Measurements from ENCODE around the gene GPAT3.

Gene GPAT3

GRCh38 chr4:83503974-83504373 lies 31.9 kb upstream of the GPAT3 start:
- no peaks in the 10 kb centered on the region for H3K36me3 ChIP-seq (ENCODE audit: insufficient read depth, low read length)
- H2AFZ ChIP-seq (ENCODE audit: low read length), result peak overlapping the region; percentile 25; the same call in 1 of the 2 replicates
- H3K9me3 ChIP-seq (ENCODE audit: low read length), result no peaks in the 10 kb centered on the region
- no peaks in the 10 kb centered on the region for H3K27me3 ChIP-seq (ENCODE audit: insufficient read depth, low read length)
- no peaks in the 10 kb centered on the region for H3K4me1 ChIP-seq (ENCODE audit: insufficient read depth, low read length, severe bottlenecking)
- no peak overlapping the region for H3K9ac ChIP-seq (ENCODE audit: low read length)
- H3F3A ChIP-seq (ENCODE audit: insufficient read depth, low read length), result no peaks in the 10 kb centered on the region
- TF ChIP-seq, protein P1, sequence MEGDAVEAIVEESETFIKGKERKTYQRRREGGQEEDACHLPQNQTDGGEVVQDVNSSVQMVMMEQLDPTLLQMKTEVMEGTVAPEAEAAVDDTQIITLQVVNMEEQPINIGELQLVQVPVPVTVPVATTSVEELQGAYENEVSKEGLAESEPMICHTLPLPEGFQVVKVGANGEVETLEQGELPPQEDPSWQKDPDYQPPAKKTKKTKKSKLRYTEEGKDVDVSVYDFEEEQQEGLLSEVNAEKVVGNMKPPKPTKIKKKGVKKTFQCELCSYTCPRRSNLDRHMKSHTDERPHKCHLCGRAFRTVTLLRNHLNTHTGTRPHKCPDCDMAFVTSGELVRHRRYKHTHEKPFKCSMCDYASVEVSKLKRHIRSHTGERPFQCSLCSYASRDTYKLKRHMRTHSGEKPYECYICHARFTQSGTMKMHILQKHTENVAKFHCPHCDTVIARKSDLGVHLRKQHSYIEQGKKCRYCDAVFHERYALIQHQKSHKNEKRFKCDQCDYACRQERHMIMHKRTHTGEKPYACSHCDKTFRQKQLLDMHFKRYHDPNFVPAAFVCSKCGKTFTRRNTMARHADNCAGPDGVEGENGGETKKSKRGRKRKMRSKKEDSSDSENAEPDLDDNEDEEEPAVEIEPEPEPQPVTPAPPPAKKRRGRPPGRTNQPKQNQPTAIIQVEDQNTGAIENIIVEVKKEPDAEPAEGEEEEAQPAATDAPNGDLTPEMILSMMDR (IDR thresholded peaks at IDR 0.05; ENCODE audit: low read length), result no peak
- TF ChIP-seq EZH2 (IDR thresholded peaks at IDR 0.05; ENCODE audit: borderline replicate concordance, low read length), result no peak
- H4K20me1 ChIP-seq (ENCODE audit: insufficient read depth, low read length), result no peaks in the 10 kb centered on the region
- no peak overlapping the region for H3K27ac ChIP-seq (ENCODE audit: low read depth, low read length, poor library complexity, severe bottlenecking)
- H3K9me2 ChIP-seq (ENCODE audit: low read depth, low read length), result no peaks in the 10 kb centered on the region
- H3K4me3 ChIP-seq (ENCODE audit: low read depth, low read length, poor library complexity, severe bottlenecking), result no peak overlapping the region
- H3K4me2 ChIP-seq (ENCODE audit: low read length), result no peak overlapping the region
- H3K79me2 ChIP-seq (ENCODE audit: insufficient read depth, low read length), result no peaks in the 10 kb centered on the region

GRCh38 chr4:83504503-83504902 lies 31.4 kb upstream of the GPAT3 start:
- Histone ChIP-seq H3K4me1 (ENCODE audit: insufficient read depth, low read length, severe bottlenecking) (no peaks in the 10 kb centered on the region), H3K27me3 (ENCODE audit: insufficient read depth, low read length) (no peaks in the 10 kb centered on the region), H4K20me1 (ENCODE audit: insufficient read depth, low read length) (no peaks in the 10 kb centered on the region), H3K9me3 (ENCODE audit: low read length) (no peaks in the 10 kb centered on the region), H3K4me3 (ENCODE audit: low read depth, low read length, poor library complexity, severe bottlenecking) (no peak overlapping the region), H3K36me3 (ENCODE audit: insufficient read depth, low read length) (no peaks in the 10 kb centered on the region), H3K27ac (ENCODE audit: low read depth, low read length, poor library complexity, severe bottlenecking) (no peak overlapping the region), H3K9ac (ENCODE audit: low read length) (no peak overlapping the region), H3K9me2 (ENCODE audit: low read depth, low read length) (no peaks in the 10 kb centered on the region), H3K79me2 (ENCODE audit: insufficient read depth, low read length) (no peaks in the 10 kb centered on the region), H3K4me2 (ENCODE audit: low read length) (no peak overlapping the region), H3F3A (ENCODE audit: insufficient read depth, low read length) (no peaks in the 10 kb centered on the region), H2AFZ (ENCODE audit: low read length) (peak overlapping the region; percentile 25; the same call in 1 of the 2 replicates)
- no peak for TF ChIP-seq EZH2 (IDR thresholded peaks at IDR 0.05; ENCODE audit: borderline replicate concordance, low read length)
- TF ChIP-seq, protein P1 (IDR thresholded peaks at IDR 0.05; ENCODE audit: low read length), result no peak

DNA sequence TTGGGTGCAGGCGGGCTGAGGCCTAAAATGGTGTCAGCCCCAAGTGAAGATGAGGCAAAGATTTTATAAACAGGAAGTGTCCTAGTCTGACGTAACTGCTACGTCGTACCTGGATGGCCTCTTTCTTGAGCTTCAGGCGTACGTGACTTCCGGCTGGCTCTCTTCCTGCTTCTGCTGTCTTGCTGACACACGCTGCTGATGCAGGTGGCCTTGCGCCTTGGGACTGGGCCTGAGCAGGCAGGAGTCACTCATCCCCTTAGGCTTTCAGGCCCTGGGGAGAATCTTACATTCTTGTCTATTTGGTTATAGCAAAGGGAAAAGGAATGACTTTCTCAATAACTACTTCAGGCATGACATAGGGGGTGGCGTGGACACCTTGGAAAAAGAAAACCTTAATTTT lies 30.9 kb upstream of the GPAT3 start:
- Histone ChIP-seq H3K4me1 (ENCODE audit: insufficient read depth, low read length, severe bottlenecking) (no peaks in the 10 kb centered on the region), H3K9me3 (ENCODE audit: low read length) (no peaks in the 10 kb centered on the region), H3K4me2 (ENCODE audit: low read length) (no peak overlapping the region), H3F3A (ENCODE audit: insufficient read depth, low read length) (no peaks in the 10 kb centered on the region), H3K9ac (ENCODE audit: low read length) (no peak overlapping the region), H3K27me3 (ENCODE audit: insufficient read depth, low read length) (no peaks in the 10 kb centered on the region), H4K20me1 (ENCODE audit: insufficient read depth, low read length) (no peaks in the 10 kb centered on the region), H2AFZ (ENCODE audit: low read length) (peak overlapping the region; percentile 0; the same call in 1 of the 2 replicates), H3K4me3 (ENCODE audit: low read depth, low read length, poor library complexity, severe bottlenecking) (no peak overlapping the region), H3K36me3 (ENCODE audit: insufficient read depth, low read length) (no peaks in the 10 kb centered on the region; the same call in 1 of the 2 replicates), H3K27ac (ENCODE audit: low read depth, low read length, poor library complexity, severe bottlenecking) (no peak overlapping the region), H3K79me2 (ENCODE audit: insufficient read depth, low read length) (no peaks in the 10 kb centered on the region), H3K9me2 (ENCODE audit: low read depth, low read length) (no peaks in the 10 kb centered on the region)
- TF ChIP-seq, protein P1 (IDR thresholded peaks at IDR 0.05; ENCODE audit: low read length), result no peak
- no peak for TF ChIP-seq EZH2 (IDR thresholded peaks at IDR 0.05; ENCODE audit: borderline replicate concordance, low read length)
